HuH-7.5 (cell line): ENCODE results near the gene GOSR2.
"Not testable (repeated sequence)": the region's sequence is repeated elsewhere in the genome, so short reads cannot be mapped to it uniquely, and the experiment has no call there.

Experiments used
- DNase-seq: peaks from one replicate; pipeline ENCODE4 v3.0.0; 2011; ENCODE audit warnings: low spot score

GOSR2 gene

GRCh38 chr17:46930051-46930450 lies 7.1 kb downstream of the GOSR2 start:
- no peak for DNase-seq

GRCh38 chr17:46931596-46931995 lies 8.6 kb downstream of the GOSR2 start:
- DNase-seq = no peak

GRCh38 chr17:46935658-46936266 lies 12.8 kb downstream of the GOSR2 start:
- DNase-seq = no peak

GRCh38 chr17:46940692-46941404 lies 17.9 kb downstream of the GOSR2 start:
- DNase-seq = peak; percentile 84

GRCh38 chr17:46942441-46943217 lies 19.7 kb downstream of the GOSR2 start:
- DNase-seq = no peak

- no peak for DNase-seq
Measured at GRCh38 chr17:46943218-46943500, 20.2 kb downstream of the GOSR2 start.

- DNase-seq = no peak
Measured at GRCh38 chr17:46943501-46944393, 20.8 kb downstream of the GOSR2 start.

GRCh38 chr17:46944931-46945330 lies 22.0 kb downstream of the GOSR2 start:
- no peak for DNase-seq

GRCh38 chr17:46947216-46947615 lies 24.3 kb downstream of the GOSR2 start:
- DNase-seq = no peak

GRCh38 chr17:46948544-46948943 lies 25.6 kb downstream of the GOSR2 start:
- DNase-seq = no peak

- DNase-seq = no peak
Measured at GRCh38 chr17:46949291-46950174, 26.6 kb downstream of the GOSR2 start.

- DNase-seq = no peak
Measured at GRCh38 chr17:46950342-46950996, 27.5 kb downstream of the GOSR2 start.

- DNase-seq = no peak
Measured at GRCh38 chr17:46950997-46951621, 28.1 kb downstream of the GOSR2 start.

GRCh38 chr17:46951706-46952105 lies 28.7 kb downstream of the GOSR2 start:
- DNase-seq = no peak

GRCh38 chr17:46952115-46952514 lies 29.2 kb downstream of the GOSR2 start:
- no peak for DNase-seq

- DNase-seq = not testable (repeated sequence)
Measured at GRCh38 chr17:46953191-46953590, 30.2 kb downstream of the GOSR2 start.

- no peak for DNase-seq
Measured at GRCh38 chr17:46958041-46958591, 35.2 kb downstream of the GOSR2 start.

GRCh38 chr17:46960152-46960551 lies 37.2 kb downstream of the GOSR2 start:
- no peak for DNase-seq

GRCh38 chr17:46962374-46962790 lies 39.4 kb downstream of the GOSR2 start:
- DNase-seq = no peak

GRCh38 chr17:46963571-46963970 lies 40.6 kb downstream of the GOSR2 start:
- no peak for DNase-seq
